Neural progenitor cell (in vitro differentiated cells): ENCODE measurements around the gene OR4K14. TPM values are rescaled to one million over a fixed set of nuclear protein-coding genes. Genes with fewer than 3 reads are reported as not detected.

ENCODE experiments used
- DNase-seq: peaks from one replicate; pipeline ENCODE4 v3.0.0-alpha.2; 2016; ENCODE audit warnings: low spot score
- H2AFZ ChIP-seq: fragments of 200-600 bp; sonication (generic); replicated peaks from 2 replicates; pipeline ENCODE4 v1.6.1; 2016; ENCODE audit warnings: antibody characterized with exemption
- H3F3A ChIP-seq: fragments of 200-600 bp; sonication (generic); 2 replicates; pipeline ENCODE4 v1.6.1; 2016; ENCODE audit warnings: antibody characterized with exemption, low read depth
- H3K27ac ChIP-seq: fragments of 200-600 bp; sonication (generic); 2 replicates; pipeline ENCODE4 v1.5.1; 2016; ENCODE audit warnings: mild to moderate bottlenecking
- H3K27me3 ChIP-seq: fragments of 200-600 bp; sonication (generic); 2 replicates; pipeline ENCODE4 v1.6.1; 2016; ENCODE audit warnings: mild to moderate bottlenecking, moderate library complexity
- H3K36me3 ChIP-seq: fragments of 200-600 bp; sonication (generic); 2 replicates; pipeline ENCODE4 v1.5.1; 2016
- H3K4me1 ChIP-seq: fragments of 200-600 bp; sonication (generic); 2 replicates; pipeline ENCODE4 v1.6.1; 2016; ENCODE audit warnings: mixed run types
- H3K4me2 ChIP-seq: fragments of 200-600 bp; sonication (generic); 2 replicates; pipeline ENCODE4 v1.6.1; 2016
- H3K4me3 ChIP-seq: fragments of 200-600 bp; sonication (generic); 2 replicates; pipeline ENCODE4 v1.5.1; 2016
- H3K79me2 ChIP-seq: fragments of 200-600 bp; sonication (generic); 2 replicates; pipeline ENCODE4 v1.6.1; 2016; ENCODE audit warnings: low read depth
- H3K9ac ChIP-seq: fragments of 200-600 bp; sonication (generic); 2 replicates; pipeline ENCODE4 v1.6.1; 2016
- H3K9me3 ChIP-seq: fragments of 200-600 bp; sonication (generic); 2 replicates; pipeline ENCODE4 v1.5.1; 2016; ENCODE audit warnings: low read depth
- H4K20me1 ChIP-seq: fragments of 200-600 bp; sonication (generic); 2 replicates; pipeline ENCODE4 v1.6.1; 2016; ENCODE audit warnings: low read depth
- H3K27ac Mint-ChIP-seq: 3 replicates; pipeline ENCODE4 v1.8.0; 2021; ENCODE audit warnings: mixed read lengths
- H3K27me3 Mint-ChIP-seq: 2 replicates; pipeline ENCODE4 v1.8.0; 2022; ENCODE audit warnings: low read depth, mild to moderate bottlenecking, inconsistent platforms, moderate library complexity, mixed read lengths; ENCODE audit not compliant: insufficient read depth
- H3K36me3 Mint-ChIP-seq: 3 replicates; pipeline ENCODE4 v1.8.0; 2021; ENCODE audit warnings: mixed read lengths
- H3K4me1 Mint-ChIP-seq: 3 replicates; pipeline ENCODE4 v1.8.0; 2021; ENCODE audit warnings: mixed read lengths
- H3K4me3 Mint-ChIP-seq: 3 replicates; pipeline ENCODE4 v1.8.0; 2021; ENCODE audit warnings: mild to moderate bottlenecking, moderate library complexity, mixed read lengths
- H3K9me3 Mint-ChIP-seq: 3 replicates; pipeline ENCODE4 v1.8.0; 2020; ENCODE audit warnings: mixed read lengths
- EZH2 ChIP-seq: fragments of 200-600 bp; sonication (generic); IDR thresholded peaks from 2 replicates; pipeline ENCODE4 v1.6.1; 2017; ENCODE audit warnings: antibody characterized with exemption, mild to moderate bottlenecking, moderate library complexity
- EZH2phosphoT487 ChIP-seq: fragments of 200-600 bp; sonication (generic); IDR thresholded peaks from 2 replicates; pipeline ENCODE4 v1.6.1; 2017; ENCODE audit warnings: antibody characterized with exemption
- total RNA-seq: library from RNA; depleted of rRNA; stranded (reverse); fragments of >200 nt; gene quantifications from 2 replicates; pipeline ENCODE4 v1.2.3, GENCODE V29; 2015; ENCODE audit warnings: low replicate concordance
- TF ChIP-seq, protein P1 (sequence below): fragments of 200-600 bp; sonication (generic); IDR thresholded peaks from 2 replicates; pipeline ENCODE4 v1.5.1; 2017; ENCODE audit warnings: antibody characterized with exemption, mild to moderate bottlenecking

OR4K14 gene, protein sequence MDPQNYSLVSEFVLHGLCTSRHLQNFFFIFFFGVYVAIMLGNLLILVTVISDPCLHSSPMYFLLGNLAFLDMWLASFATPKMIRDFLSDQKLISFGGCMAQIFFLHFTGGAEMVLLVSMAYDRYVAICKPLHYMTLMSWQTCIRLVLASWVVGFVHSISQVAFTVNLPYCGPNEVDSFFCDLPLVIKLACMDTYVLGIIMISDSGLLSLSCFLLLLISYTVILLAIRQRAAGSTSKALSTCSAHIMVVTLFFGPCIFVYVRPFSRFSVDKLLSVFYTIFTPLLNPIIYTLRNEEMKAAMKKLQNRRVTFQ
- not detected in 2 replicates for total RNA-seq

DNA sequence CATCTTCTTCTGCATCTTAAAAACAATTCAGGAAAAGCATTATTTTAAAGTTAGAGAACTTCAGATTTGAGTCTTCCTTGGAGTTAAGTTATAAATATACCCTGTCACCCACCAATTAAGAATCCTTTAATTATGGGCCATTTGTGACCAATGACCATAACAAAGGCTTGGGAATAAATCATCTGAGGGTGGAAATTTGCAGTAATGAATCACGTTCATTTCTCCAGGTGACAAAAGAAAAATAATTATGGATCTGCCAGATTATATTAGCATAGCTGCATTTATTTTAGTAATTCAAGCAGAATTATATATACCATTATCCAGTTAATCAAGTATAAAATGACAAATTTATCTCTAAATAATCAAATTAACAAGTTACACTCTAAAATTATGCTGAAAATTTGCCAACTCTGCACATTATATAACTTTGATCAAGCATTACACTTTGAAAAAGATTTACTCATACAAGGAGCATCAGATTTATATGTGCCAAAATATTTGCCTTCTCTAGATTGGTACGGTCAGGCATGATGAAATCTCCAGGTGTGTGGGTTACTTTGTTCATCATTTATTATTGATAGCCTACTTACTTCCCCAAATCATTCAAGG lies at the start of gene OR4K14:
OR4K14 (minus strand) TSS at position 51 of the 609 bp plus-strand sequence. CDS start 4,114 bp downstream, outside the sequence.
- Mint-ChIP-seq H3K27me3 (peaks cover 2% of the 10 kb centered on the region), H3K36me3 (no peaks in the 10 kb centered on the region), H3K4me1 (no peaks in the 10 kb centered on the region), H3K27ac (no peak within 1 kb of the TSS), H3K9me3 (peaks cover 15% of the 10 kb centered on the region), H3K4me3 (no peak within 1 kb of the TSS)
- no peaks in the 10 kb centered on the region for H3F3A ChIP-seq
- H3K27me3 ChIP-seq = no peaks in the 10 kb centered on the region
- no peak within 1 kb of the TSS for H3K4me3 ChIP-seq
- no peak within 1 kb of the TSS for H3K4me2 ChIP-seq
- no peaks in the 10 kb centered on the region for H3K79me2 ChIP-seq
- no peak within 1 kb of the TSS for H3K27ac ChIP-seq
- H3K9me3 ChIP-seq = peaks cover 59% of the 10 kb centered on the region
- DNase-seq = no peak
- H2AFZ ChIP-seq = no peak within 1 kb of the TSS
- no peak within 1 kb of the TSS for H3K9ac ChIP-seq
- H3K4me1 ChIP-seq = no peaks in the 10 kb centered on the region
- no peaks in the 10 kb centered on the region for H3K36me3 ChIP-seq
- no peaks in the 10 kb centered on the region for H4K20me1 ChIP-seq
- TF ChIP-seq EZH2phosphoT487 (no peak), EZH2 (no peak)
- TF ChIP-seq, protein P1, sequence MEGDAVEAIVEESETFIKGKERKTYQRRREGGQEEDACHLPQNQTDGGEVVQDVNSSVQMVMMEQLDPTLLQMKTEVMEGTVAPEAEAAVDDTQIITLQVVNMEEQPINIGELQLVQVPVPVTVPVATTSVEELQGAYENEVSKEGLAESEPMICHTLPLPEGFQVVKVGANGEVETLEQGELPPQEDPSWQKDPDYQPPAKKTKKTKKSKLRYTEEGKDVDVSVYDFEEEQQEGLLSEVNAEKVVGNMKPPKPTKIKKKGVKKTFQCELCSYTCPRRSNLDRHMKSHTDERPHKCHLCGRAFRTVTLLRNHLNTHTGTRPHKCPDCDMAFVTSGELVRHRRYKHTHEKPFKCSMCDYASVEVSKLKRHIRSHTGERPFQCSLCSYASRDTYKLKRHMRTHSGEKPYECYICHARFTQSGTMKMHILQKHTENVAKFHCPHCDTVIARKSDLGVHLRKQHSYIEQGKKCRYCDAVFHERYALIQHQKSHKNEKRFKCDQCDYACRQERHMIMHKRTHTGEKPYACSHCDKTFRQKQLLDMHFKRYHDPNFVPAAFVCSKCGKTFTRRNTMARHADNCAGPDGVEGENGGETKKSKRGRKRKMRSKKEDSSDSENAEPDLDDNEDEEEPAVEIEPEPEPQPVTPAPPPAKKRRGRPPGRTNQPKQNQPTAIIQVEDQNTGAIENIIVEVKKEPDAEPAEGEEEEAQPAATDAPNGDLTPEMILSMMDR = no peak

DNA sequence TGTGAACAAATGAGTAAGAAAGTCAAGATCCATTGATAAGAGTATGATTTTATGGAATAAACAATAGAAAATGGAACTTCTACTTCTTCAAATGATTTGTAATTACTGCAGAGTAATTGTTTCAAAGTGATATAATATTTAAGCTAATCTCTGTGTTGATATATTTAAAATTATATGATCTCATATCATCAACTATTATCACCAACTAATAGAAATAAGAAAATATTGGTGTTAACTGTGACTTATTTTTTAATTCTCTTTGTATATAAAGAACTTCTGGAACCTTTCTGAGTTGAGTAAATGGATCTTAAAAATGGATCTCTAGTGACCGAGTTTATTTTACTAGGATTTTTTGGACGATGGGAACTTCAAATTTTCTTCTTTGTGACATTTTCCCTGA lies 40.6 kb upstream of the OR4K14 start, which contains the start of gene OR4L1:
OR4L1 (plus strand) TSS at position 301 of the 400 bp plus-strand sequence; CDS start at position 301, 0 bp downstream.
- H3K9me3 ChIP-seq = peaks cover 48% of the 10 kb centered on the region
- no peak within 1 kb of the TSS for H3K4me3 Mint-ChIP-seq

DNA sequence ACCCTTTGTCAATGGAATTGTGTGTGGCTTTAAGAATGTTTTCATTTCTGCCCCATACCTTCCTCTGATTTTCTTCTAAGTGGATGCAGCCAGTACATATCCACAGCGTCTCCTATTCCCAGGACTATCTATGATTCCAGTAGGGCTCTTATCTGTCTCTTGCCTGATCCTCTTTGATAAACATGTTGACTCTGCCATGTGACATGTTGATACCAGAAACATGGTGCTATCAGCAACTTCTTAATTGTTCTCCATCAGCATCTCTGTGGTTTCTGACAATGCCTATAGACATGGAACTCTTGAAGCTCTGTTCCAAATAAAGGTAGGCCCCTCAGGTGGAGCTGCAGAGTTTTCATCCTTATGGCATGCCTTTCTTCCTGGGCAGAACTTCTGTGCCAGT lies 29.1 kb upstream of the OR4K14 start:
- Histone ChIP-seq H3K9ac (no peak overlapping the region), H3K4me1 (no peaks in the 10 kb centered on the region), H3K9me3 (peaks cover 59% of the 10 kb centered on the region), H2AFZ (no peak overlapping the region), H4K20me1 (no peaks in the 10 kb centered on the region), H3K79me2 (no peaks in the 10 kb centered on the region), H3K4me2 (no peak overlapping the region), H3F3A (no peaks in the 10 kb centered on the region), H3K36me3 (no peaks in the 10 kb centered on the region), H3K27me3 (no peaks in the 10 kb centered on the region), H3K27ac (no peak overlapping the region), H3K4me3 (no peak overlapping the region)
- peaks cover 32% of the 10 kb centered on the region for H3K9me3 Mint-ChIP-seq
- TF ChIP-seq EZH2 = no peak
- TF ChIP-seq, protein P1 = no peak
- TF ChIP-seq EZH2phosphoT487 = no peak
- no peak overlapping the region for H3K27ac Mint-ChIP-seq
- H3K4me3 Mint-ChIP-seq = no peak overlapping the region
- no peaks in the 10 kb centered on the region for H3K36me3 Mint-ChIP-seq
- no peaks in the 10 kb centered on the region for H3K27me3 Mint-ChIP-seq
- H3K4me1 Mint-ChIP-seq = no peaks in the 10 kb centered on the region
- DNase-seq = no peak

More for the DNA sequence above, 40.6 kb upstream of the OR4K14 start, which contains the start of gene OR4L1:
- Histone ChIP-seq H4K20me1 (no peaks in the 10 kb centered on the region), H3K27ac (no peak within 1 kb of the TSS), H3K36me3 (no peaks in the 10 kb centered on the region), H3K27me3 (no peaks in the 10 kb centered on the region), H3K4me2 (no peak within 1 kb of the TSS), H3K4me3 (no peak within 1 kb of the TSS), H3K4me1 (no peaks in the 10 kb centered on the region), H3F3A (no peaks in the 10 kb centered on the region), H3K9ac (no peak within 1 kb of the TSS), H3K79me2 (no peaks in the 10 kb centered on the region), H2AFZ (no peak within 1 kb of the TSS)
- DNase-seq = no peak
- no peak for TF ChIP-seq EZH2phosphoT487
- TF ChIP-seq, protein P1 = no peak
- TF ChIP-seq EZH2 = no peak
- Mint-ChIP-seq H3K36me3 (no peaks in the 10 kb centered on the region), H3K27me3 (no peaks in the 10 kb centered on the region), H3K4me1 (no peaks in the 10 kb centered on the region), H3K27ac (no peak within 1 kb of the TSS), H3K9me3 (peaks cover 21% of the 10 kb centered on the region)
